GM23338 (cell line): ENCODE results near the gene HAP1. TPM values are rescaled to one million over a fixed set of nuclear protein-coding genes. Genes with fewer than 3 reads are reported as not detected.

Experiments used
- ATAC-seq: fragments of 200-7000 bp; cut with Tn5 transposase; 3 replicates; pipeline ENCODE4 v1.9.1; 2020
- DNase-seq: peaks from one replicate; pipeline ENCODE4 v3.0.0-alpha.2; 2015; ENCODE audit warnings: low spot score
- H2AFZ ChIP-seq: fragments of 200-600 bp; sonication (generic); 2 replicates; pipeline ENCODE4 v1.8.0; 2016; ENCODE audit warnings: antibody characterized with exemption, mild to moderate bottlenecking, moderate library complexity
- H3F3A ChIP-seq: fragments of 200-600 bp; sonication (generic); replicated peaks from 2 replicates; pipeline ENCODE4 v1.8.0; 2017; ENCODE audit warnings: antibody characterized with exemption, mixed run types, low read depth
- H3K27ac ChIP-seq: fragments of 200-600 bp; sonication (generic); 2 replicates; pipeline ENCODE4 v1.6.1; 2016; ENCODE audit warnings: low read depth
- H3K27me3 ChIP-seq: fragments of 200-600 bp; sonication (generic); 2 replicates; pipeline ENCODE4 v1.8.0; 2016; ENCODE audit warnings: mild to moderate bottlenecking, mixed run types, moderate library complexity; ENCODE audit not compliant: insufficient read depth
- H3K36me3 ChIP-seq: fragments of 200-600 bp; sonication (generic); 2 replicates; pipeline ENCODE4 v1.8.0; 2016; ENCODE audit warnings: mild to moderate bottlenecking; ENCODE audit not compliant: insufficient read depth
- H3K4me1 ChIP-seq: fragments of 200-600 bp; sonication (generic); 2 replicates; pipeline ENCODE4 v1.8.0; 2016; ENCODE audit warnings: mild to moderate bottlenecking, moderate library complexity; ENCODE audit not compliant: insufficient read depth
- H3K4me2 ChIP-seq: fragments of 200-600 bp; sonication (generic); 2 replicates; pipeline ENCODE4 v1.7.1; 2017; ENCODE audit warnings: mixed run types
- H3K4me3 ChIP-seq: fragments of 200-600 bp; sonication (generic); 2 replicates; pipeline ENCODE4 v1.6.1; 2016; ENCODE audit warnings: mixed run types
- H3K79me2 ChIP-seq: fragments of 200-600 bp; sonication (generic); replicated peaks from 2 replicates; pipeline ENCODE4 v1.8.0; 2017; ENCODE audit warnings: mild to moderate bottlenecking; ENCODE audit not compliant: insufficient read depth
- H3K9me2 ChIP-seq: fragments of 200-600 bp; sonication (generic); 2 replicates; pipeline ENCODE4 v1.8.0; 2017; ENCODE audit not compliant: insufficient read depth
- H4K20me1 ChIP-seq: fragments of 200-600 bp; sonication (generic); replicated peaks from 2 replicates; pipeline ENCODE4 v1.8.0; 2017; ENCODE audit warnings: mild to moderate bottlenecking; ENCODE audit not compliant: insufficient read depth
- H3K27ac Mint-ChIP-seq: 2 replicates; pipeline ENCODE4 v1.8.0; 2020; ENCODE audit warnings: inconsistent platforms, mild to moderate bottlenecking, moderate library complexity, mixed read lengths
- H3K27me3 Mint-ChIP-seq: 3 replicates; pipeline ENCODE4 v1.8.0; 2022; ENCODE audit warnings: low read depth, mild to moderate bottlenecking, moderate library complexity, mixed read lengths, inconsistent platforms; ENCODE audit not compliant: insufficient read depth, poor library complexity
- H3K36me3 Mint-ChIP-seq: 3 replicates; pipeline ENCODE4 v1.8.0; 2021; ENCODE audit warnings: low read depth, mild to moderate bottlenecking, inconsistent platforms, moderate library complexity, mixed read lengths
- H3K4me1 Mint-ChIP-seq: 3 replicates; pipeline ENCODE4 v1.8.0; 2020; ENCODE audit warnings: mild to moderate bottlenecking, inconsistent platforms, mixed read lengths
- H3K4me3 Mint-ChIP-seq: 3 replicates; pipeline ENCODE4 v1.8.0; 2021; ENCODE audit warnings: moderate library complexity, mild to moderate bottlenecking, inconsistent platforms, mixed read lengths
- H3K9me3 Mint-ChIP-seq: 3 replicates; pipeline ENCODE4 v1.8.0; 2020; ENCODE audit warnings: moderate library complexity, mild to moderate bottlenecking, inconsistent platforms, mixed read lengths
- CREB1 ChIP-seq: fragments of 250-450 bp; sonication (Bioruptor Pico); IDR thresholded peaks from 2 replicates; pipeline ENCODE4 v1.5.0; 2020; ENCODE audit warnings: low read depth, mild to moderate bottlenecking, moderate library complexity
- NANOG ChIP-seq: IDR thresholded peaks from 2 replicates; pipeline ENCODE4 v1.6.1; 2016; ENCODE audit warnings: antibody characterized with exemption, borderline replicate concordance
- REST ChIP-seq: IDR thresholded peaks from one replicate; pipeline ENCODE4 v1.6.1; 2018; ENCODE audit warnings: antibody characterized with exemption; ENCODE audit not compliant: unreplicated experiment
- STAT1 ChIP-seq: IDR thresholded peaks from one replicate; pipeline ENCODE4 v1.6.1; 2016; ENCODE audit warnings: antibody characterized with exemption; ENCODE audit not compliant: unreplicated experiment
- ZNF331 ChIP-seq: fragments of 250-450 bp; sonication (Bioruptor Pico); IDR thresholded peaks from 2 replicates; pipeline ENCODE4 v1.5.0; 2020; ENCODE audit warnings: low read depth, mild to moderate bottlenecking, moderate library complexity
- polyA plus RNA-seq: library from polyadenylated mRNA; unstranded; fragments of >200 nt; fragmentation: Nextera tagmentation; extraction: Ambion mirVana; gene quantifications from 2 replicates; pipeline ENCODE4 v1.2.1, GENCODE V29; 2016
- total RNA-seq: library from RNA; depleted of rRNA; stranded (reverse); fragments of >200 nt; shearing (Covaris generic); gene quantifications from 2 replicates; pipeline ENCODE4 v1.2.3, GENCODE V29; 2014
- TF ChIP-seq, protein P1 (sequence below): fragments of 250-450 bp; sonication (Bioruptor Pico); IDR thresholded peaks from 2 replicates; pipeline ENCODE4 v1.5.0; 2020; ENCODE audit warnings: mild to moderate bottlenecking, moderate library complexity
- TF ChIP-seq, protein P2 (sequence below): IDR thresholded peaks from 2 replicates; pipeline ENCODE4 v1.6.1; 2016; ENCODE audit warnings: antibody characterized with exemption

The HAP1 gene
- total and polyA plus RNA-seq, 2 experiments from 2014 or later = 1.6 to 2.2 TPM

GRCh38 chr17:41680426-41681040, 53.9 kb downstream of the HAP1 start:
- no peaks in the 10 kb centered on the region for H3K79me2 ChIP-seq
- H2AFZ ChIP-seq = 0 out of 2 replicates have a peak overlapping the region, but pooled peaks have one; percentile 76
- no peaks in the 10 kb centered on the region for H3K27me3 ChIP-seq
- H3K4me3 Mint-ChIP-seq = no peak overlapping the region
- H3K36me3 ChIP-seq = no peaks in the 10 kb centered on the region
- H3K27ac Mint-ChIP-seq = no peak overlapping the region
- no peak overlapping the region for H3K4me2 ChIP-seq
- H4K20me1 ChIP-seq = no peaks in the 10 kb centered on the region
- no peak for TF ChIP-seq ZNF331 (CRISPR knock-in tag)
- no peak for TF ChIP-seq NANOG
- TF ChIP-seq, protein P1, sequence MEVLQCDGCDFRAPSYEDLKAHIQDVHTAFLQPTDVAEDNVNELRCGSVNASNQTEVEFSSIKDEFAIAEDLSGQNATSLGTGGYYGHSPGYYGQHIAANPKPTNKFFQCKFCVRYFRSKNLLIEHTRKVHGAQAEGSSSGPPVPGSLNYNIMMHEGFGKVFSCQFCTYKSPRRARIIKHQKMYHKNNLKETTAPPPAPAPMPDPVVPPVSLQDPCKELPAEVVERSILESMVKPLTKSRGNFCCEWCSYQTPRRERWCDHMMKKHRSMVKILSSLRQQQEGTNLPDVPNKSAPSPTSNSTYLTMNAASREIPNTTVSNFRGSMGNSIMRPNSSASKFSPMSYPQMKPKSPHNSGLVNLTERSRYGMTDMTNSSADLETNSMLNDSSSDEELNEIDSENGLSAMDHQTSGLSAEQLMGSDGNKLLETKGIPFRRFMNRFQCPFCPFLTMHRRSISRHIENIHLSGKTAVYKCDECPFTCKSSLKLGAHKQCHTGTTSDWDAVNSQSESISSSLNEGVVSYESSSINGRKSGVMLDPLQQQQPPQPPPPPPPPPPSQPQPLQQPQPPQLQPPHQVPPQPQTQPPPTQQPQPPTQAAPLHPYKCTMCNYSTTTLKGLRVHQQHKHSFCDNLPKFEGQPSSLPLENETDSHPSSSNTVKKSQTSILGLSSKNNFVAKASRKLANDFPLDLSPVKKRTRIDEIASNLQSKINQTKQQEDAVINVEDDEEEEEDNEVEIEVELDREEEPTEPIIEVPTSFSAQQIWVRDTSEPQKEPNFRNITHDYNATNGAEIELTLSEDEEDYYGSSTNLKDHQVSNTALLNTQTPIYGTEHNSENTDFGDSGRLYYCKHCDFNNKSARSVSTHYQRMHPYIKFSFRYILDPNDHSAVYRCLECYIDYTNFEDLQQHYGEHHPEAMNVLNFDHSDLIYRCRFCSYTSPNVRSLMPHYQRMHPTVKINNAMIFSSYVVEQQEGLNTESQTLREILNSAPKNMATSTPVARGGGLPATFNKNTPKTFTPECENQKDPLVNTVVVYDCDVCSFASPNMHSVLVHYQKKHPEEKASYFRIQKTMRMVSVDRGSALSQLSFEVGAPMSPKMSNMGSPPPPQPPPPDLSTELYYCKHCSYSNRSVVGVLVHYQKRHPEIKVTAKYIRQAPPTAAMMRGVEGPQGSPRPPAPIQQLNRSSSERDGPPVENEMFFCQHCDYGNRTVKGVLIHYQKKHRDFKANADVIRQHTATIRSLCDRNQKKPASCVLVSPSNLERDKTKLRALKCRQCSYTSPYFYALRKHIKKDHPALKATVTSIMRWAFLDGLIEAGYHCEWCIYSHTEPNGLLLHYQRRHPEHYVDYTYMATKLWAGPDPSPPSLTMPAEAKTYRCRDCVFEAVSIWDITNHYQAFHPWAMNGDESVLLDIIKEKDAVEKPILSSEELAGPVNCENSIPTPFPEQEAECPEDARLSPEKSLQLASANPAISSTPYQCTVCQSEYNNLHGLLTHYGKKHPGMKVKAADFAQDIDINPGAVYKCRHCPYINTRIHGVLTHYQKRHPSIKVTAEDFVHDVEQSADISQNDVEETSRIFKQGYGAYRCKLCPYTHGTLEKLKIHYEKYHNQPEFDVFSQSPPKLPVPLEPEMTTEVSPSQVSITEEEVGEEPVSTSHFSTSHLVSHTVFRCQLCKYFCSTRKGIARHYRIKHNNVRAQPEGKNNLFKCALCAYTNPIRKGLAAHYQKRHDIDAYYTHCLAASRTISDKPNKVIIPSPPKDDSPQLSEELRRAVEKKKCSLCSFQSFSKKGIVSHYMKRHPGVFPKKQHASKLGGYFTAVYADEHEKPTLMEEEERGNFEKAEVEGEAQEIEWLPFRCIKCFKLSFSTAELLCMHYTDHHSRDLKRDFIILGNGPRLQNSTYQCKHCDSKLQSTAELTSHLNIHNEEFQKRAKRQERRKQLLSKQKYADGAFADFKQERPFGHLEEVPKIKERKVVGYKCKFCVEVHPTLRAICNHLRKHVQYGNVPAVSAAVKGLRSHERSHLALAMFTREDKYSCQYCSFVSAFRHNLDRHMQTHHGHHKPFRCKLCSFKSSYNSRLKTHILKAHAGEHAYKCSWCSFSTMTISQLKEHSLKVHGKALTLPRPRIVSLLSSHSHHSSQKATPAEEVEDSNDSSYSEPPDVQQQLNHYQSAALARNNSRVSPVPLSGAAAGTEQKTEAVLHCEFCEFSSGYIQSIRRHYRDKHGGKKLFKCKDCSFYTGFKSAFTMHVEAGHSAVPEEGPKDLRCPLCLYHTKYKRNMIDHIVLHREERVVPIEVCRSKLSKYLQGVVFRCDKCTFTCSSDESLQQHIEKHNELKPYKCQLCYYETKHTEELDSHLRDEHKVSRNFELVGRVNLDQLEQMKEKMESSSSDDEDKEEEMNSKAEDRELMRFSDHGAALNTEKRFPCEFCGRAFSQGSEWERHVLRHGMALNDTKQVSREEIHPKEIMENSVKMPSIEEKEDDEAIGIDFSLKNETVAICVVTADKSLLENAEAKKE (CRISPR knock-in tag) = no peak
- no peak for TF ChIP-seq STAT1
- H3K36me3 Mint-ChIP-seq = peaks cover 20% of the 10 kb centered on the region
- H3K4me1 ChIP-seq = peaks cover 18% of the 10 kb centered on the region
- H3K4me1 Mint-ChIP-seq = peaks cover 37% of the 10 kb centered on the region
- no peak for ATAC-seq
- no peak overlapping the region for H3K4me3 ChIP-seq
- peaks cover 25% of the 10 kb centered on the region for H3K9me3 Mint-ChIP-seq
- peaks cover 19% of the 10 kb centered on the region for H3K27me3 Mint-ChIP-seq
- H3K27ac ChIP-seq = no peak overlapping the region
- H3F3A ChIP-seq = no peaks in the 10 kb centered on the region
- DNase-seq = no peak
- H3K9me2 ChIP-seq = no peaks in the 10 kb centered on the region

DNA sequence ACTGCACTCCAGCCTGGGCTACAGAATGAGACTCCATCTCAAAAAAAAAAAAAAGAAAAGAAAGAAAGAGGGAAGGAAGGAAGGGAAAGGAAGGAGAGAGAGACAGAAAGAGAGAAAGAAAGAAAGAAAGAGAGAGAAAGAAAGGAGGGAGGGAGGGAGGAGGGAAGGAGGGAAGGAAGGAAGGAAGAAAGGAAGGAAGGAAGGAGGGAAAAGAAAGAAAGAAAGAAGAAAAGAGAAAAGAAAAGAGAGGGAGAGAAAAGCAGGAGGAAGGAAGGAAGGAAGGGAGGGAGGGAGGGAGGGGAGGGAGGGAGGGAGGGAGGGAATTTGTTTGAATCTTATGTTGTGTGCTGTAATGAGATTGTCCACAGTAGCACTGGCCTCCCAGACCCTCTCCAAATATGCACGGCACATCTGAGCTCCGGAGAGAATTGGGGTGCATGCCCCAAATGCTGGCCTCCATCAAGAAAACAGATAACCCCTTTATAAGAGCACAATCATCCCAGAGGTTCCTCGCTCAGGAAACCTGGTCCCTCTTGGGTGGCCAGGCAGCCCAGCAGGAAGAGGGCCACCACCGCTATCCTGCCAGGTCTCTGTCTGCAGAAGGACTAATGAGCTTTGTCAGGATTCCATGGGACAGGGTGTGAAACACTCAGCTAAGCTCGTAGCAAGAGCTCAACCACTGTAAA, 54.6 kb downstream of the HAP1 start:
- H3K4me3 Mint-ChIP-seq = no peak overlapping the region
- TF ChIP-seq NANOG = no peak
- TF ChIP-seq, protein P2, sequence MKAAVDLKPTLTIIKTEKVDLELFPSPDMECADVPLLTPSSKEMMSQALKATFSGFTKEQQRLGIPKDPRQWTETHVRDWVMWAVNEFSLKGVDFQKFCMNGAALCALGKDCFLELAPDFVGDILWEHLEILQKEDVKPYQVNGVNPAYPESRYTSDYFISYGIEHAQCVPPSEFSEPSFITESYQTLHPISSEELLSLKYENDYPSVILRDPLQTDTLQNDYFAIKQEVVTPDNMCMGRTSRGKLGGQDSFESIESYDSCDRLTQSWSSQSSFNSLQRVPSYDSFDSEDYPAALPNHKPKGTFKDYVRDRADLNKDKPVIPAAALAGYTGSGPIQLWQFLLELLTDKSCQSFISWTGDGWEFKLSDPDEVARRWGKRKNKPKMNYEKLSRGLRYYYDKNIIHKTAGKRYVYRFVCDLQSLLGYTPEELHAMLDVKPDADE = no peak
- no peak for TF ChIP-seq CREB1 (CRISPR knock-in tag)
- TF ChIP-seq REST = no peak

More for the DNA sequence above, 54.6 kb downstream of the HAP1 start:
- ATAC-seq (no peak), DNase-seq (no peak)
- H3K9me3 Mint-ChIP-seq = peaks cover 25% of the 10 kb centered on the region
- H3K36me3 Mint-ChIP-seq = peaks cover 20% of the 10 kb centered on the region
- Histone ChIP-seq H3K4me2 (no peak overlapping the region), H3K36me3 (no peaks in the 10 kb centered on the region), H4K20me1 (no peaks in the 10 kb centered on the region), H2AFZ (no peak overlapping the region), H3K27ac (no peak overlapping the region), H3K79me2 (no peaks in the 10 kb centered on the region), H3K9me2 (no peaks in the 10 kb centered on the region), H3K4me1 (peaks cover 23% of the 10 kb centered on the region), H3K4me3 (no peak overlapping the region), H3F3A (no peaks in the 10 kb centered on the region), H3K27me3 (no peaks in the 10 kb centered on the region)
- peaks cover 41% of the 10 kb centered on the region for H3K4me1 Mint-ChIP-seq
- H3K27ac Mint-ChIP-seq = no peak overlapping the region
- H3K27me3 Mint-ChIP-seq = peaks cover 19% of the 10 kb centered on the region
